LNCaP clone FGC (cell line): ENCODE measurements around the gene AFM.

Source experiments
- DNase-seq: peaks from one replicate; pipeline ENCODE4 v3.0.0-alpha.2; 2011; ENCODE audit warnings: low read depth
- H3K4me3 ChIP-seq: 2 replicates; pipeline ENCODE4 v1.5.1; 2011; ENCODE audit warnings: mild to moderate bottlenecking, low read depth, low read length, control low read depth
- CTCF ChIP-seq: IDR thresholded peaks from 2 replicates; pipeline ENCODE4 v1.5.1; 2012; ENCODE audit warnings: mild to moderate bottlenecking; ENCODE audit not compliant: control insufficient read depth, insufficient read depth; ENCODE audit errors: extremely low read depth

AFM gene

GRCh38 chr4:73454920-73455319, 26.6 kb upstream of the AFM start:
- no peak for DNase-seq
- H3K4me3 ChIP-seq, result no peak overlapping the region
- no peak for TF ChIP-seq CTCF

DNA sequence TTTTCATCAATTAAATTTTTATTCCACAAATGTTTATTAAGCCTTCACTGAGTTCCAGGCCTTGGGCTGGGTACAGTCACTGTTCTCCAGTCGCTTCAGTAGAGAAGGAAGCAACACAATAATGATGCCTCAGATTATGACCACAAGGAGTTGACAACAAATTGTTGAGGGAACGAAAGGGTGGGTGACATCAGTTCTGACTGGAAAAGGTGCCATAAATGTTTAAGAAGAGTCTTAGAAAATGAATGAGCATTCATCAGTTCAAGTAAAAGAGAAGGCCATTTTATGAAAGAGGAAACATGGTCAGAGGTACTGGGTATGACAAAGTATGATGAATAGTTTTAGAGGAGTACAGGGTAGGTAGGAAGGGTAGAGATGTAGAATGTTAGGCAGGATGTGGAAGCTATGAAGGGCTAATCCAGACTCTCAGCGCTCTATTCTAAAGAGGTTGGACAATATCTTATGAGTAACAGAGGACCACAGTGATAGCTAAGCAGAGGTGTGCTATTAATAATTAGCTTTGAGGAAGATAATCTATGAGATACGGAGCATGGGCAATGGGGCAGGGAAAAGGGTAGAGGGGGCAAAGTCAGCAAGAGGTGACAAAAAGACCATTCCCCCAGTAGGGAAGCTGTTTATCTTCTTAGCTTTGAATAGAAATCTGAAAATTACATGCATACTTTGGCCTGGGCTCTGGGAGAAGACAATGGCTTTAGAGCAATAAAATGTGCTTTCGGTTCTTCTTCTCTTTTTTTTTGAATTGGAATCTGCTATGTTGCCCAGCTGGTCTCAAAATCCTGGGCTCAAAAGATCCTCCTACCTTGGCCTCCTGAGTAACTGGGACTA, 25.1 kb upstream of the AFM start:
- TF ChIP-seq CTCF, result no peak
- no peak for DNase-seq
- no peak overlapping the region for H3K4me3 ChIP-seq

GRCh38 chr4:73458184-73459047, 23.1 kb upstream of the AFM start:
- H3K4me3 ChIP-seq, result no peak overlapping the region
- no peak for TF ChIP-seq CTCF
- DNase-seq, result no peak

GRCh38 chr4:73459048-73459421, 22.5 kb upstream of the AFM start:
- TF ChIP-seq CTCF, result no peak
- DNase-seq, result no peak
- H3K4me3 ChIP-seq, result no peak overlapping the region

DNA sequence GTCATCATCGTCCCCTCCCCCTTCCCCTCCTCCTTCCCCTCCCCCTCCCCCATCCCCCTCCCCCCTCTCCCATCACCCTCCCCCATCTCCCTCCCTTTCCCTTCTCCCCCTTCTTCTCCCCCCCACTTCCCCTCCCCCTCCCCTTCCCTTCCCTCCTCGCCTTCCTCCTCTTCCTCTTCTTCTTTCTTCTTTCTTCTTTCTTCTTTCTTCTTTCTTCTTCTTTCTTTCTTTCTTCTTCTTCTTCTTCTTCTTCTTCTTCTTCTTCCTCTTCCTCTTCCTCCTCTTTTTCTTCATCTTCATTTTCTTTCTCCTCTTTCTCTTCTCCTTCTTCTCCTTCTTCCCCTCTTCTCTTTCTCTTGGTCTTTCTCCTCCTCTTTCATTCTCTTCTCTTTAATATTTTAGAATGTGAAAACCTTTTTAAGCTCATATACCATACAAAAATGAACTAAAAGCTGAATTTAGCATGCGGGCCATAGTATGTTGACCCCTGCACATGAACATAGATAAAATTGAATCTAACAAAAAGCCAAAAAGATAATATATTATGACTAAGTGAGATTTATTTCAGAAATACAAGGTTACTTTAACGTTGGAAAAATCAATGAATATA, 20.5 kb upstream of the AFM start:
- no peak for TF ChIP-seq CTCF
- H3K4me3 ChIP-seq, result no peak overlapping the region
- no peak for DNase-seq

DNA sequence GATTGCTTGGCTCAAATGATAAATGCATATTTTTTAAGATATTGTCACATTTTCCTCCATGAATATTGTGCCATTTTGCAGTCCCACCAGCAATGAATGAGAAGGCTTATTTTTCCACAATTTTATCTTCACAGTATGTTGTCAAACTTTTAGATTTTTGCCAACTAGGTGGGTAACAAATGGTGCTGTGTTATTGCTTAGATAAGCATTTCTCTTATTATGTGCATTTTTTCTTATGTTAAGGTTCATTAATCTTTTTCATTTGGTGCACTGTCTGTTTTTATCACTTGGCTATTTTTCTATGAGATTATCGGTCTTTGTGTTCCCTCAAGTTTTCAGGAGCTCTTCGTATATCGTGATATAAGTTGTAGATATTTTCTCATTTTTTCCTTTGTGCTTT, 13.4 kb upstream of the AFM start:
- H3K4me3 ChIP-seq, result no peak overlapping the region
- no peak for DNase-seq
- no peak for TF ChIP-seq CTCF
